ENCODE measurements around the gene GBE1.
A peak's percentile ranks its signal among the peaks of the same experiment; 100 is the strongest.

The GBE1 gene

GRCh38 chr3:81462921-81463320 is 298.5 kb downstream of the GBE1 start:
- peak; percentile 21 for DNase-seq

- no peak for DNase-seq
Observed at GRCh38 chr3:81459733-81460132, 301.7 kb downstream of the GBE1 start.

- no peak for DNase-seq
Observed at GRCh38 chr3:81452418-81452817, 309.0 kb downstream of the GBE1 start.

- no peak for DNase-seq
Observed at GRCh38 chr3:81451611-81452010, 309.8 kb downstream of the GBE1 start.

- no peak for DNase-seq
Observed at GRCh38 chr3:81451140-81451539, 310.3 kb downstream of the GBE1 start.

GRCh38 chr3:81446806-81447205 is 314.6 kb downstream of the GBE1 start:
- no peak for DNase-seq

GRCh38 chr3:81445712-81446111 is 315.7 kb downstream of the GBE1 start:
- DNase-seq: no peak

- DNase-seq: no peak
Observed at GRCh38 chr3:81444817-81445460, 316.5 kb downstream of the GBE1 start.

GRCh38 chr3:81443958-81444357 is 317.5 kb downstream of the GBE1 start:
- DNase-seq: no peak

GRCh38 chr3:81443457-81443782 is 318.0 kb downstream of the GBE1 start:
- no peak for DNase-seq

- no peak for DNase-seq
Observed at GRCh38 chr3:81442758-81443456, 318.5 kb downstream of the GBE1 start.

GRCh38 chr3:81440661-81441060 is 320.8 kb downstream of the GBE1 start:
- DNase-seq: no peak

Measured in NCI-H1105 (cell line).